Measurements from ENCODE around the gene ANTXR2.
A peak's percentile ranks its signal among the peaks of the same experiment; 100 is the strongest.

The ANTXR2 gene

GRCh38 chr4:80069108-80069836 lies 3.8 kb downstream of the ANTXR2 start:
- no peak for DNase-seq

GRCh38 chr4:80065601-80066000 lies 7.4 kb downstream of the ANTXR2 start:
- no peak for DNase-seq

GRCh38 chr4:80062527-80062926 lies 10.5 kb downstream of the ANTXR2 start:
- DNase-seq, result no peak

GRCh38 chr4:80060804-80061203 lies 12.2 kb downstream of the ANTXR2 start:
- DNase-seq, result no peak

GRCh38 chr4:80058740-80059139 lies 14.3 kb downstream of the ANTXR2 start:
- peak; percentile 89 for DNase-seq

GRCh38 chr4:80054375-80054774 lies 18.7 kb downstream of the ANTXR2 start:
- DNase-seq, result no peak

GRCh38 chr4:80053140-80053910 lies 19.7 kb downstream of the ANTXR2 start:
- DNase-seq, result no peak

- DNase-seq, result no peak
Measured at GRCh38 chr4:80049813-80050534, 23.1 kb downstream of the ANTXR2 start.

GRCh38 chr4:80049402-80049801 lies 23.6 kb downstream of the ANTXR2 start:
- no peak for DNase-seq

- no peak for DNase-seq
Measured at GRCh38 chr4:80045786-80046185, 27.2 kb downstream of the ANTXR2 start.

GRCh38 chr4:80043541-80043940 lies 29.5 kb downstream of the ANTXR2 start:
- no peak for DNase-seq

GRCh38 chr4:80042821-80043220 lies 30.2 kb downstream of the ANTXR2 start:
- DNase-seq, result no peak

- no peak for DNase-seq
Measured at GRCh38 chr4:80037864-80038263, 35.2 kb downstream of the ANTXR2 start.

- DNase-seq, result no peak
Measured at GRCh38 chr4:80036949-80037685, 35.9 kb downstream of the ANTXR2 start.

GRCh38 chr4:80036306-80036705 lies 36.7 kb downstream of the ANTXR2 start:
- no peak for DNase-seq

GRCh38 chr4:80035336-80035735 lies 37.7 kb downstream of the ANTXR2 start:
- peak; percentile 34 for DNase-seq

GRCh38 chr4:80033581-80033980 lies 39.4 kb downstream of the ANTXR2 start:
- no peak for DNase-seq

- DNase-seq, result no peak
Measured at GRCh38 chr4:80029364-80029763, 43.7 kb downstream of the ANTXR2 start.

GRCh38 chr4:80027611-80028010 lies 45.4 kb downstream of the ANTXR2 start:
- DNase-seq, result no peak

GRCh38 chr4:80026100-80026499 lies 46.9 kb downstream of the ANTXR2 start:
- DNase-seq, result no peak

- no peak for DNase-seq
Measured at GRCh38 chr4:80024335-80024734, 48.7 kb downstream of the ANTXR2 start.

GRCh38 chr4:80022282-80022681 lies 50.7 kb downstream of the ANTXR2 start:
- no peak for DNase-seq

All from CD4-positive, alpha-beta T cell treated with Interleukin-21 for 1 hour (primary cell).